OCI-LY3 (cell line): ENCODE results near the gene ST8SIA1.

Experiments used
- EZH2phosphoT487 ChIP-seq: fragments of 200-600 bp; shearing (Covaris generic); IDR thresholded peaks from 2 replicates; pipeline ENCODE4 v1.6.1; 2018; ENCODE audit warnings: antibody characterized with exemption, mixed run types, low read depth
- TF ChIP-seq, protein P1 (sequence below): fragments of 200-600, 300-600 bp; sonication (generic); IDR thresholded peaks from 2 replicates; pipeline ENCODE4 v1.5.1; 2014; ENCODE audit warnings: antibody characterized with exemption, low read length, low read depth

DNA sequence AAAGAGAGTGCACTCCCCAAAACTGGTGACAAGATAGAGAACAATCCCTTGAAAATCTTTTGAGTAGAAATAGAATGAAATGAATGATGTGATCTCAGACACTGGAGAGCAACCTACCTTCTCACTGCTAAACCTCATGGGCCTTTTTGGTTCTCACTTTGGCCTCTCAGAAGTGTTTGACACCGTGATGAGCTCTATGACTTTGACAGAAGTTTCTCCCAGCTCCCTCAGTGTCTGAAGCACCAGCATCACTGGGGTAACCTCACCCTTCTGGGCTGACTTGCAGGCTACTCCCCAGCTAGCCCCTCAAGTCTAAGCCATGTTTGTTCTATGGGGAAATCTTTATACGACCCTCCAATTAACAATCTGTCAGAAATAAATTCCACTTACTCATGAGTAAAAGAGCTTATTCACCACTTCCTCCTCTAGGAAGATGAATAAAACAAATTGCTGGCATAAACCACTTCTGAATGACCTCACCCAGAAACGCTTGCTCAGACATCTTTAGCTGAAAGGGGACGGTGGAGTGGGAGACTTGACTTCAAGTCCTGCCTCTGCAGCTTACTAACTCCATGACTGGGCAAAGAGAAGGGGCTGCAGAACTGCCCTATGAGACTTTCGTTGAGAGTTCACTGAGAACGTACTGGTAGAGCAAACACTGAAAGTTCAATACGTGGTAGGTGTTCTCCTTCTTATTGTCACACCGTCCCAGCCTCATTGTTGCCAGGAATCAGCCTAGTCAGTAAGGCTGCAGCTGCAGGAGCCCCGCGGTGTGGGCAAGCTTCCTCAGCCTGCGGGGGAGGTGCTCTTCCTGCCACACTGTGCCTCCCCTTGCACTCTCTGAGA, 46.5 kb downstream of the ST8SIA1 start:
- TF ChIP-seq, protein P1, sequence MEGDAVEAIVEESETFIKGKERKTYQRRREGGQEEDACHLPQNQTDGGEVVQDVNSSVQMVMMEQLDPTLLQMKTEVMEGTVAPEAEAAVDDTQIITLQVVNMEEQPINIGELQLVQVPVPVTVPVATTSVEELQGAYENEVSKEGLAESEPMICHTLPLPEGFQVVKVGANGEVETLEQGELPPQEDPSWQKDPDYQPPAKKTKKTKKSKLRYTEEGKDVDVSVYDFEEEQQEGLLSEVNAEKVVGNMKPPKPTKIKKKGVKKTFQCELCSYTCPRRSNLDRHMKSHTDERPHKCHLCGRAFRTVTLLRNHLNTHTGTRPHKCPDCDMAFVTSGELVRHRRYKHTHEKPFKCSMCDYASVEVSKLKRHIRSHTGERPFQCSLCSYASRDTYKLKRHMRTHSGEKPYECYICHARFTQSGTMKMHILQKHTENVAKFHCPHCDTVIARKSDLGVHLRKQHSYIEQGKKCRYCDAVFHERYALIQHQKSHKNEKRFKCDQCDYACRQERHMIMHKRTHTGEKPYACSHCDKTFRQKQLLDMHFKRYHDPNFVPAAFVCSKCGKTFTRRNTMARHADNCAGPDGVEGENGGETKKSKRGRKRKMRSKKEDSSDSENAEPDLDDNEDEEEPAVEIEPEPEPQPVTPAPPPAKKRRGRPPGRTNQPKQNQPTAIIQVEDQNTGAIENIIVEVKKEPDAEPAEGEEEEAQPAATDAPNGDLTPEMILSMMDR: no peak
- no peak for TF ChIP-seq EZH2phosphoT487
